ENCODE results near the gene PAPPA2.

DNA sequence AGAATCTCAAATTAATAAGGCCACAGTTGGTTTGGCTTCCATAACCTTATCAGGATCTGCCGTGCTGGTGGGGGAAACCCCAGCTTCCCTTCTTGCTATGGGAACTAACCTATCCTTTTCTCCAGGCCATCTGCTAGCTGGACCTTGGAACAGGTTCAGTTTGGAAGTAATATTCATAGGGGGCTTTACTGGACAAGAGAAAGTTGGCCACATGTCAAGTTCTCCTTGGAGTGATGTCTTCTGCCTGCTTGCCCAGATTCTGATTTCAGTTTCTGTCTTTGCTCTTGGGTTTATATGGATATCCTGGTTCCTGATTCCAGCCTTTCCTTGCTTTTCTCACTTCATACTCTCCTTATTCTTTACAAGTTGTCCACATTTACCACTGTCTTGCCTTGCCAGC is 421.9 kb downstream of the PAPPA2 start:
- TF ChIP-seq, protein P1, sequence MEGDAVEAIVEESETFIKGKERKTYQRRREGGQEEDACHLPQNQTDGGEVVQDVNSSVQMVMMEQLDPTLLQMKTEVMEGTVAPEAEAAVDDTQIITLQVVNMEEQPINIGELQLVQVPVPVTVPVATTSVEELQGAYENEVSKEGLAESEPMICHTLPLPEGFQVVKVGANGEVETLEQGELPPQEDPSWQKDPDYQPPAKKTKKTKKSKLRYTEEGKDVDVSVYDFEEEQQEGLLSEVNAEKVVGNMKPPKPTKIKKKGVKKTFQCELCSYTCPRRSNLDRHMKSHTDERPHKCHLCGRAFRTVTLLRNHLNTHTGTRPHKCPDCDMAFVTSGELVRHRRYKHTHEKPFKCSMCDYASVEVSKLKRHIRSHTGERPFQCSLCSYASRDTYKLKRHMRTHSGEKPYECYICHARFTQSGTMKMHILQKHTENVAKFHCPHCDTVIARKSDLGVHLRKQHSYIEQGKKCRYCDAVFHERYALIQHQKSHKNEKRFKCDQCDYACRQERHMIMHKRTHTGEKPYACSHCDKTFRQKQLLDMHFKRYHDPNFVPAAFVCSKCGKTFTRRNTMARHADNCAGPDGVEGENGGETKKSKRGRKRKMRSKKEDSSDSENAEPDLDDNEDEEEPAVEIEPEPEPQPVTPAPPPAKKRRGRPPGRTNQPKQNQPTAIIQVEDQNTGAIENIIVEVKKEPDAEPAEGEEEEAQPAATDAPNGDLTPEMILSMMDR (IDR thresholded peaks at IDR 0.05): no peak
- TF ChIP-seq POLR2A (IDR thresholded peaks at IDR 0.05) (no peak), POLR2AphosphoS5 (IDR thresholded peaks at IDR 0.05) (no peak), EP300 (IDR thresholded peaks at IDR 0.05) (no peak)

Data from sigmoid colon (tissue), 4 donors.